HepG2 (cell line): ENCODE data around the gene TPD52L2. TPM values are rescaled to one million over a fixed set of nuclear protein-coding genes. Genes with fewer than 3 reads are reported as not detected.

Experiments used
- BCLAF1 ChIP-seq: fragments of 450-650 bp; IDR thresholded peaks from 2 replicates; pipeline ENCODE4 v1.6.1; 2017; ENCODE audit warnings: mild to moderate bottlenecking
- CC2D1A ChIP-seq: sonication (generic); formaldehyde crosslinking; IDR thresholded peaks from 2 replicates; pipeline ENCODE4 v1.8.1; 2023; ENCODE audit warnings: mild to moderate bottlenecking, missing genetic modification reagents
- HNF4A ChIP-seq: sonication (generic); formaldehyde crosslinking; IDR thresholded peaks from 2 replicates; pipeline ENCODE4 v1.4.0; 2020; ENCODE audit warnings: missing genetic modification reagents
- JUNB ChIP-seq: sonication (generic); formaldehyde crosslinking; IDR thresholded peaks from 2 replicates; pipeline ENCODE4 v1.8.0; 2022; ENCODE audit warnings: missing genetic modification reagents, mild to moderate bottlenecking, borderline replicate concordance
- KLF11 ChIP-seq: IDR thresholded peaks from 2 replicates; pipeline ENCODE4 v1.6.1; 2016; ENCODE audit warnings: missing compliant biosample characterization
- MBD4 ChIP-seq: IDR thresholded peaks from 2 replicates; pipeline ENCODE4 v1.6.1; 2012; ENCODE audit warnings: low read length, inconsistent platforms, borderline replicate concordance
- NFIB ChIP-seq: sonication (generic); formaldehyde crosslinking; IDR thresholded peaks from 2 replicates; pipeline ENCODE4 v1.9.0; 2021; ENCODE audit warnings: missing genetic modification reagents, mild to moderate bottlenecking, borderline replicate concordance
- NFRKB ChIP-seq: fragments of 450-650 bp; IDR thresholded peaks from 2 replicates; pipeline ENCODE4 v1.6.1; 2017
- POGK ChIP-seq: sonication (generic); formaldehyde crosslinking; conservative IDR thresholded peaks from 2 replicates; pipeline ENCODE4 v1.8.0; 2022; ENCODE audit warnings: mild to moderate bottlenecking, moderate library complexity, missing genetic modification reagents
- SMAD1 ChIP-seq: sonication (generic); formaldehyde crosslinking; IDR thresholded peaks from 2 replicates; pipeline ENCODE4 v1.4.0; 2020; ENCODE audit warnings: missing genetic modification reagents, low read depth, mild to moderate bottlenecking, borderline replicate concordance
- SRSF4 ChIP-seq: fragments of 200-400 bp; formaldehyde crosslinking; IDR thresholded peaks from one replicate; pipeline ENCODE4 v1.6.1; 2018; ENCODE audit warnings: mild to moderate bottlenecking, low read depth, low read length, moderate library complexity; ENCODE audit not compliant: poor library complexity, severe bottlenecking
- TCF7 ChIP-seq: sonication (generic); IDR thresholded peaks from 2 replicates; pipeline ENCODE4 v1.6.1; 2016; ENCODE audit warnings: antibody characterized with exemption, low read depth
- ZBTB39 ChIP-seq: sonication (generic); formaldehyde crosslinking; IDR thresholded peaks from 2 replicates; pipeline ENCODE4 v1.5.0; 2020; ENCODE audit warnings: missing genetic modification reagents
- ZKSCAN8 ChIP-seq: IDR thresholded peaks from 2 replicates; pipeline ENCODE4 v1.6.1; 2016; ENCODE audit warnings: borderline replicate concordance, missing genetic modification reagents, missing compliant biosample characterization
- ZNF260 ChIP-seq: sonication (generic); formaldehyde crosslinking; IDR thresholded peaks from 2 replicates; pipeline ENCODE4 v1.4.0; 2020; ENCODE audit warnings: missing genetic modification reagents, low read depth, mild to moderate bottlenecking, borderline replicate concordance
- ZNF556 ChIP-seq: sonication (generic); formaldehyde crosslinking; IDR thresholded peaks from 2 replicates; pipeline ENCODE4 v1.4.0; 2020; ENCODE audit warnings: mild to moderate bottlenecking, missing genetic modification reagents, borderline replicate concordance
- ZNF607 ChIP-seq: sonication (generic); formaldehyde crosslinking; IDR thresholded peaks from 2 replicates; pipeline ENCODE4 v1.5.1; 2020; ENCODE audit warnings: missing genetic modification reagents, mild to moderate bottlenecking, borderline replicate concordance
- ZNF609 ChIP-seq: sonication (generic); formaldehyde crosslinking; IDR thresholded peaks from 2 replicates; pipeline ENCODE4 v1.4.0; 2020; ENCODE audit warnings: mild to moderate bottlenecking, missing genetic modification reagents, borderline replicate concordance
- polyA plus RNA-seq, 8 experiments: library from polyadenylated mRNA; depleted of rRNA in 3 of 8; stranded (reverse) in 7 of 8; unstranded in 1 of 8; fragments of >200 nt; fragmentation: Illumina TruSeq in 4 of 8; extraction: Trizol in 4 of 8; gene quantifications; 2 replicates each; pipeline versions ENCODE4 v1.2.1 to v1.2.3, GENCODE V29; 2011 to 2016; ENCODE audit warnings: low read depth in 4 of 8, missing spikeins in 1 of 8, mixed read lengths in 1 of 8; ENCODE audit not compliant: insufficient read depth in 1 of 8
- total RNA-seq, 5 experiments: library from RNA; depleted of rRNA; stranded (reverse); fragments of >200 nt; fragmentation: Illumina TruSeq; extraction: Trizol; gene quantifications; 2 replicates each; pipeline ENCODE4 v1.2.3, GENCODE V29; 2016; ENCODE audit warnings: low read depth in 1 of 5

TPD52L2 gene
- total and polyA plus RNA-seq, 2 of the 13 experiments (the other 11 are each of a cell fraction or from before 2014, with no cell fraction given), result 156 to 184 TPM

- TF ChIP-seq ZNF609 (CRISPR knock-in tag) (peak; percentile 35; the same call in 1 of the 2 replicates), KLF11 (CRISPR knock-in tag) (no peak), TCF7 (no peak), ZNF556 (CRISPR knock-in tag) (peak; percentile 66; the same call in 1 of the 2 replicates), HNF4A (CRISPR knock-in tag) (no peak), CC2D1A (CRISPR knock-in tag) (no peak), POGK (CRISPR knock-in tag) (no peak), ZNF607 (no peak), SMAD1 (no peak), NFIB (no peak), ZKSCAN8 (CRISPR knock-in tag) (no peak), MBD4 (no peak), NFRKB (no peak), SRSF4 (no peak), BCLAF1 (no peak), ZNF260 (CRISPR knock-in tag) (no peak), ZBTB39 (CRISPR knock-in tag) (no peak), JUNB (CRISPR knock-in tag) (no peak)
These were observed 31.1 kb upstream of the TPD52L2 start (continued) for GRCh38 chr20:63833776-63834490.
